ENCODE measurements around the gene MTUS2. TPM values are rescaled to one million over a fixed set of nuclear protein-coding genes. Genes with fewer than 3 reads are reported as not detected.

MTUS2 gene
- total and polyA plus RNA-seq, 4 donors, result under 0.01 to 0.70 (median 0.15) TPM

DNA sequence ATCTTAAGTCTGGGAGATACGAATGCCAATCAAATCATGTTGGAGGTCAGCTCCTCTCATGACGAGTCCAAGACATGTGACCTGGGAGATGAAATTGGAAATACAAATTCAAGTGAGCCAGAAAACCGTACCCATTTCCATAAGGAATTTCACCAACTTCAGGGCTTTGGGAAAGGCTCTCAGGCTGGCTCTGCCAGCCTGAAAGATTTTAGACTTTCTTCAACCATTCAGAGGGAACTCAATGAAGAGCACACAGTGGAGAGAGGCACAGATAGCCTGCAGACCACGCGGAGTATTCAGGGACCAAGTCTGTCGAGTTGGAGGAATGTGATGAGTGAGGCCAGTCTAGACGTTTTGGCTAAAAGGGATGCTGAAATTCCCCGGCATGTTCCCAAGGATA, 204.6 kb downstream of the MTUS2 start:
- Histone ChIP-seq H3K27ac (ENCODE audit: low read depth in 1 of 2, low read length in 2 of 2) (no peak overlapping the region), H3K9me3 (ENCODE audit: control insufficient read depth in 4 of 4, low read length in 3 of 4) (no peaks in the 10 kb centered on the region), H3K36me3 (ENCODE audit: control insufficient read depth in 4 of 4, insufficient read depth in 3 of 4, low read depth in 1 of 4, low read length in 3 of 4) (no peaks in the 10 kb centered on the region), H3K4me3 (ENCODE audit: low read depth in 1 of 3, low read length in 3 of 3) (no peak overlapping the region), H3K27me3 (ENCODE audit: control insufficient read depth in 4 of 4, insufficient read depth in 4 of 4, low read length in 3 of 4) (no peaks in the 10 kb centered on the region), H3K9ac (ENCODE audit: low read depth in 1 of 2, low read length in 2 of 2) (no peak overlapping the region), H3K4me1 (ENCODE audit: control insufficient read depth in 4 of 4, insufficient read depth in 4 of 4, low read length in 3 of 4) (peaks cover 8 to 17% (median 9%) of the 10 kb centered on the region in 4 donors)
- TF ChIP-seq MAX (IDR thresholded peaks at IDR 0.05) (no peak), CTCF (IDR thresholded peaks at IDR 0.05; ENCODE audit: low read depth, low read length, missing input control) (no peak), FOXA2 (IDR thresholded peaks at IDR 0.05) (no peak), NR2F2 (IDR thresholded peaks at IDR 0.05) (no peak), RXRA (IDR thresholded peaks at IDR 0.05) (no peak), SP1 (IDR thresholded peaks at IDR 0.05) (no peak), RAD21 (IDR thresholded peaks at IDR 0.05) (no peak), EGR1 (IDR thresholded peaks at IDR 0.05; ENCODE audit: low read depth in 2 of 2) (no peak), HNF4G (IDR thresholded peaks at IDR 0.05) (no peak), ATF3 (IDR thresholded peaks at IDR 0.05) (no peak), FOXA1 (IDR thresholded peaks at IDR 0.05) (no peak)
- no peak for DNase-seq (ENCODE audit: low spot score)
- 86% methylated on average over 8 of the region's 8 CpGs for WGBS

DNA sequence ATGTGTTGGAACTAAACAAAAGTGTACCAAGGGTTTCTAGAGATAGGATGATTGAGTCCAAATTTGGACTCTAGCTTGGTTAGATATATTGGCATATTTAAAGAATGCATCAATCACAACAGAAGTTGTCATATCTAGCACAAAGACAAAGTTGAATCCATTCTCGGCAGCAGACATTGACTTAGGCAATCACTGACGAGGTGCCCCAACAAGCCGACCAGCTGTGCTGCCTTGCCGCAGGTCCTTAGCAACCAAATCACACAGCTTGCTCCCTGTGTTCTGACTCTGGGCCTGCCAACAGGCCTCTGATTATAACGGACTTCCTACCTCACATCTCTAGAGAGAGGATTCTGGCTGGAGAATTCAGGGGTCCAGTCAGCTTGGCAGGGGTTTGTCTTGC, 208.7 kb downstream of the MTUS2 start:
- H3K9ac ChIP-seq (ENCODE audit: low read depth in 1 of 2, low read length in 2 of 2), result no peak overlapping the region
- TF ChIP-seq JUND (IDR thresholded peaks at IDR 0.05), result no peak
- no peak for TF ChIP-seq RAD21 (IDR thresholded peaks at IDR 0.05)
- no peak for TF ChIP-seq MAX (IDR thresholded peaks at IDR 0.05)
- TF ChIP-seq ATF3 (IDR thresholded peaks at IDR 0.05), result no peak
- TF ChIP-seq FOXA2 (IDR thresholded peaks at IDR 0.05), result no peak
- no peak for TF ChIP-seq EGR1 (IDR thresholded peaks at IDR 0.05; ENCODE audit: low read depth in 2 of 2)
- no peak for TF ChIP-seq GABPA (IDR thresholded peaks at IDR 0.05 in 1 of 2, conservative IDR thresholded peaks at IDR 0.05 in 1 of 2)
- TF ChIP-seq TAF1 (conservative IDR thresholded peaks at IDR 0.05), result no peak
- no peak for TF ChIP-seq REST (IDR thresholded peaks at IDR 0.05)
- TF ChIP-seq HNF4G (IDR thresholded peaks at IDR 0.05), result no peak
- no peak for TF ChIP-seq FOXA1 (IDR thresholded peaks at IDR 0.05)
- no peak for TF ChIP-seq SP1 (IDR thresholded peaks at IDR 0.05)
- H3K4me1 ChIP-seq (ENCODE audit: control insufficient read depth in 4 of 4, insufficient read depth in 4 of 4, low read length in 3 of 4), result no peaks in the 10 kb centered on the region
- H3K9me3 ChIP-seq (ENCODE audit: control insufficient read depth in 4 of 4, low read length in 3 of 4), result no peaks in the 10 kb centered on the region
- no peak for DNase-seq (ENCODE audit: low spot score)
- H3K27me3 ChIP-seq (ENCODE audit: control insufficient read depth in 4 of 4, insufficient read depth in 4 of 4, low read length in 3 of 4), result no peaks in the 10 kb centered on the region
- no peaks in the 10 kb centered on the region for H3K36me3 ChIP-seq (ENCODE audit: control insufficient read depth in 4 of 4, insufficient read depth in 3 of 4, low read depth in 1 of 4, low read length in 3 of 4)
- 95% methylated on average over 5 of the region's 5 CpGs for WGBS
- H3K4me3 ChIP-seq (ENCODE audit: low read depth in 1 of 3, low read length in 3 of 3), result no peak overlapping the region
- H3K27ac ChIP-seq (ENCODE audit: low read depth in 1 of 2, low read length in 2 of 2), result no peak overlapping the region
